Gastrocnemius medialis (tissue), 4 donors: ENCODE results near the gene BANF1.

Experiments used
- POLR2A ChIP-seq, 2 donors: fragments of 450-650 bp; IDR thresholded peaks; one replicate each; pipeline ENCODE4 v1.6.1; 2017; ENCODE audit warnings: antibody characterized with exemption in 2 of 2, mild to moderate bottlenecking in 2 of 2, moderate library complexity in 2 of 2
- TF ChIP-seq, protein P1 (sequence below), 5 experiments: fragments of 450-650 bp in 3 of 5; fragments of 200-600 bp in 2 of 5; sonication (generic) in 2 of 5; IDR thresholded peaks in 4 of 5; conservative IDR thresholded peaks in 1 of 5; 1 replicate in 4 of 5; 2 replicates in 1 of 5; pipeline ENCODE4 v1.5.1; 2016 to 2019; ENCODE audit warnings: antibody characterized with exemption in 5 of 5, mild to moderate bottlenecking in 3 of 5, moderate library complexity in 3 of 5

DNA sequence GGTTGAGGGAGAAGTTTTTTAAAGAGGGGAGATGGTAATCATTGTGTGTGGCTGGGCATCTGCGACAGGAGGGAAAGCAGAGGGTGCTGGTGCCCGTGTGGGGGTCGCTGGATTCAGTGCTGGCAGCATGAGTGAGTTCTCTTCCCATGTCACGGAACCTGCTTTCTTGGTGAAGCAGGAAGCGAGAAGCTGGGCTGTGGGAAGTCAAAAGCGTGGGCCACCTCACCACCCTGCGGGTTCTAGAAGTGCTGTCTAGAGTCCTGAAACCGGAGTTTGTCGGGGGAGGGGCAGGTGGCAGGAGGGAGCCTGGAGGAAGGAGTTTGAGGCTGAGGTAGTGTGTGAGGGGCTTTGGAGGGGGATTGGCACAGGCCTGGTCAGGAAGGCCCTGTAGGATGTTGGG, 26.5 kb upstream of the BANF1 start:
- TF ChIP-seq, protein P1, sequence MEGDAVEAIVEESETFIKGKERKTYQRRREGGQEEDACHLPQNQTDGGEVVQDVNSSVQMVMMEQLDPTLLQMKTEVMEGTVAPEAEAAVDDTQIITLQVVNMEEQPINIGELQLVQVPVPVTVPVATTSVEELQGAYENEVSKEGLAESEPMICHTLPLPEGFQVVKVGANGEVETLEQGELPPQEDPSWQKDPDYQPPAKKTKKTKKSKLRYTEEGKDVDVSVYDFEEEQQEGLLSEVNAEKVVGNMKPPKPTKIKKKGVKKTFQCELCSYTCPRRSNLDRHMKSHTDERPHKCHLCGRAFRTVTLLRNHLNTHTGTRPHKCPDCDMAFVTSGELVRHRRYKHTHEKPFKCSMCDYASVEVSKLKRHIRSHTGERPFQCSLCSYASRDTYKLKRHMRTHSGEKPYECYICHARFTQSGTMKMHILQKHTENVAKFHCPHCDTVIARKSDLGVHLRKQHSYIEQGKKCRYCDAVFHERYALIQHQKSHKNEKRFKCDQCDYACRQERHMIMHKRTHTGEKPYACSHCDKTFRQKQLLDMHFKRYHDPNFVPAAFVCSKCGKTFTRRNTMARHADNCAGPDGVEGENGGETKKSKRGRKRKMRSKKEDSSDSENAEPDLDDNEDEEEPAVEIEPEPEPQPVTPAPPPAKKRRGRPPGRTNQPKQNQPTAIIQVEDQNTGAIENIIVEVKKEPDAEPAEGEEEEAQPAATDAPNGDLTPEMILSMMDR (IDR thresholded peaks at IDR 0.05 in 4 of 5, conservative IDR thresholded peaks at IDR 0.05 in 1 of 5), result no peak
- no peak for TF ChIP-seq POLR2A (IDR thresholded peaks at IDR 0.05)
